GM18907 (cell line): ENCODE results near the gene PNLIPRP1.

Source experiments
- ATAC-seq: cut with Tn5 transposase; IDR thresholded peaks from one replicate; pipeline ENCODE4 v1.9.1; 2021; ENCODE audit warnings: mild to moderate bottlenecking, moderate library complexity; ENCODE audit not compliant: unreplicated experiment

The PNLIPRP1 gene

GRCh38 chr10:116598329-116598728 is 7.6 kb downstream of the PNLIPRP1 start:
- ATAC-seq = no peak

- ATAC-seq = no peak
Measured at GRCh38 chr10:116599991-116600390, 9.2 kb downstream of the PNLIPRP1 start.

- no peak for ATAC-seq
Measured at GRCh38 chr10:116602648-116603400, 12.1 kb downstream of the PNLIPRP1 start.

GRCh38 chr10:116606061-116606483 is 15.3 kb downstream of the PNLIPRP1 start:
- ATAC-seq = no peak

- no peak for ATAC-seq
Measured at GRCh38 chr10:116607336-116607735, 16.6 kb downstream of the PNLIPRP1 start.

GRCh38 chr10:116608686-116609594 is 18.2 kb downstream of the PNLIPRP1 start:
- no peak for ATAC-seq

- ATAC-seq = no peak
Measured at GRCh38 chr10:116610443-116611152, 19.8 kb downstream of the PNLIPRP1 start.

GRCh38 chr10:116611153-116611545 is 20.4 kb downstream of the PNLIPRP1 start:
- ATAC-seq = no peak

- no peak for ATAC-seq
Measured at GRCh38 chr10:116612107-116612769, 21.5 kb downstream of the PNLIPRP1 start.

GRCh38 chr10:116613471-116613870 is 22.7 kb downstream of the PNLIPRP1 start:
- no peak for ATAC-seq

GRCh38 chr10:116614796-116615195 is 24.0 kb downstream of the PNLIPRP1 start:
- no peak for ATAC-seq

GRCh38 chr10:116615199-116615776 is 24.5 kb downstream of the PNLIPRP1 start:
- ATAC-seq = no peak

GRCh38 chr10:116620423-116621400 is 30.0 kb downstream of the PNLIPRP1 start, which contains the start of gene PNLIPRP2:
Gene PNLIPRP2 (plus strand): TSS chr10:116620953.
- no peak for ATAC-seq

- no peak for ATAC-seq
Measured at GRCh38 chr10:116621476-116621875, 30.7 kb downstream of the PNLIPRP1 start.

- ATAC-seq = no peak
Measured at GRCh38 chr10:116621934-116622655, 31.3 kb downstream of the PNLIPRP1 start.

GRCh38 chr10:116625845-116626244 is 35.1 kb downstream of the PNLIPRP1 start:
- ATAC-seq = no peak

- ATAC-seq = no peak
Measured at GRCh38 chr10:116626815-116627214, 36.1 kb downstream of the PNLIPRP1 start.

- no peak for ATAC-seq
Measured at GRCh38 chr10:116627386-116627933, 36.7 kb downstream of the PNLIPRP1 start.
